HG03460 (cell line): Measurements from ENCODE around the gene BIRC7.

Experiments used
- ATAC-seq: cut with Tn5 transposase; IDR thresholded peaks from one replicate; pipeline ENCODE4 v1.9.1; 2021; ENCODE audit not compliant: unreplicated experiment

The BIRC7 gene

DNA sequence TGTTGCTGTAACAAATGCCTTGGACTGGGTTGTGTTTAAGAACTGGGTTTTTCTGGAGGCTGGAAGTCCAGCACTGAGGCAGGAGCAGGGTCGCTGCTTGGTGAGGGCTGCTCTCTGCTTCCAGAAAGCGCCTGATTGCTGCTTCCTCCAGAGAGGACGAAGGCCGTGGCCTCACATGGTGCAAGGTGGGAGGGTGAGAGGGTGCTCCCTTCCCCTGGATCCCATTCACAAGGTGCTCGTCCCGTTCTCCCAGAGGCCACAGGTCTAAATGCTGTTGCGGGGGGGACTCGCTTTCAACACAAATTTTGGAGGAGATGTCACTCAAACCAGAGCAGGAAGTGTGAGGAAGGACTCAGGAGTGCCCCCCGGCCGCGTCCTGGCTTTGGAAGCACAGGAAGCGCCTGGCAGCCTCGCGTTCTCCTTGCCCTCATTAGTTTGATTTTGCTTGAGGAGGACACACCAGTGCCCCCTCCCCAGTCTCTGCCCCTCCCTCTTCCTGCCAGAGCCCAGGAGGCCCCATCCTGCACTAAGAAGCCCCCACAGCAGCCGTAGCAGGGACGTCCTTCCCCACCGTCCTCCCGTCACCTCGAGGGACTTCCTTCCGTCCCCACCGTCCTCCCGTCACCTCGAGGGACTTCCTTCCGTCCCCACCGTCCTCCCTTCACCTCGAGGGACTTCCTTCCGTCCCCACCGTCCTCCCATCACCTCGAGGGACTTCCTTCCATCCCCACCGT, 26.3 kb downstream of the BIRC7 start:
- no peak for ATAC-seq

DNA sequence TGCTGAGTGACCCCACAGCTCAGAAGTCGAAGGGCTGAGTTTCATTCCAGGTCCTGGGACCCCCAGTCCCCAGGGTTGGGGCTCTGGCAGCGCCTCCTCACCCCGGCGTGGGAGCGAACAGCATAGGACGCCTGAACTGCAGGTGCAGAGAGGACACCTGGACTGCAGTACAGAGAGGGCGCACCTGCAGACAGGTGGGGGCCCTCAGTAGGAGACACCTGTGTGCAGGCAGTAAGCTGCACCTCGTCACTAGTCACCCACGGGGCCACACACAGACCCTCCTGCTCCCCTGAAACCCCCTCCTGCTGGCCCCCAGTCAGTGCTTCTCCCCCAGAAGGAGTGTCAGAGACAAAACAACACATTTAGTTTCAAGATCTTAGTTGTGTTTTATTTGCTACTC, 27.1 kb downstream of the BIRC7 start:
- ATAC-seq, result no peak

DNA sequence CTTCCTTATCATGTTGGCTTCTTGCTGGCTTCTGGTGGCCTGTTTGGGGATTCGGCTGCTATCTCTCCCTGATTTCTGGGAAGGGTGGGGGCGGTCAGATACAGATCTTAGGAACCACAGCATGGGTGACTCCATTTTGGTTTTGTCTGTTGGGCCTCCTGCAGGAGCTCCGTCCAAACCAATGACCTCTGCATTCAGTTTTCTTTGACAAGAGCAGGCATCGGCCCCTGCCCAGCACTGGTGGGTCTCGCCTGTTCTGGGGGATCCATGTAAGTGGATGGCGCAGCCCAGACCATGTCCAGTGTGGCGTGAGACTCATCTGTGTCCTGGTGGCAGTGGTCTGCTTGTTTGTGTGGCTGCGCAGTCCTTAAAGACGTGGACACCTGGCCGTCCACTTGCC, 28.3 kb downstream of the BIRC7 start:
- ATAC-seq, result no peak

DNA sequence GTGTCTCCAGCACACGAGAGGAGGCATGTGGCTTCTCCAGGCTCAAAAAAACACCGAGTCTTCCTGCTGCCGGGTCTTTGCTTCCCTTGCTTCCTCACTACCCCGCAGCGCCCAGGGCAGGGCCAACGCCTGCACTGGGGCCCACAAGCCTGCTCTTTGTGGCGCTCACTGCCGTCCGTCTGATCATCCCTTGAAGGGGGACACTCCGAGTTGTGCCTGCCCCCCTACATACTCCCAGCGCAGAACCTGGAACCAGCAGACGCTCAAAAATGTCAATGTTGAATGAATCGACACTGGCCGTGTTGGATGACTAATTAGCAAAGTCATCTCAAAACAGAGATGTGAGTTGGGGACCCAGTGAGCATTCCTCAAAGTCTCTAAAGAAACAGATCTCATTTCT, 28.8 kb downstream of the BIRC7 start:
- no peak for ATAC-seq

DNA sequence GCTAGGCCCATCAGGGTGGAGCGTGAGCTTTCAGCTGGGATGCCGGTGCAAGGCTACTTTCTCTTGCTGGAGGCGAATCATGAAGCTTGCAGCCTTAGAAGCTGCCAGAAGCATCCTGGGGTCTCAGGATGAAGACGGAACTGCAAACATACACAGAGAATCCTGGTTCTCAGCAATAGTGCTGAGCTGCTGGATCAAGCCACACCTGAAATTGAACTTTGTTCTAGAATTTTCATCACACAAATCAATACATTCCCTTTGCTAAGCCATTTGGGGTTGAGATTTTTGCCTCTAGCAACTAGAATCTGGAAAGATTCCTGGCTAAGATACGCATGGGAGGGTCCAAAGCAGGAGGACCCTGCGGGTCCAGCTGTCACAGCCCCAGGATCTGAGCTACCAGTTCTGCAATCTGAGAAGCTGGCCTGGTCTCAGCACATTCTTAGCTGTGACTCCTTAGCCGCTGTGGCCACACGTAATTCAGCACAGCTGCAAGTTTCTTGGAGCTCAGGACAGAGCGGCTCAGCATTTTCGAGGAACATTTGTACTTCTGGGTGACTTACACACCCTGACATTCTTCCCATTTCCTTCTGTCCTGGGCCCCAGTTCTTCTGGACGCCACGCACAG, 30.3 kb downstream of the BIRC7 start:
- no peak for ATAC-seq

DNA sequence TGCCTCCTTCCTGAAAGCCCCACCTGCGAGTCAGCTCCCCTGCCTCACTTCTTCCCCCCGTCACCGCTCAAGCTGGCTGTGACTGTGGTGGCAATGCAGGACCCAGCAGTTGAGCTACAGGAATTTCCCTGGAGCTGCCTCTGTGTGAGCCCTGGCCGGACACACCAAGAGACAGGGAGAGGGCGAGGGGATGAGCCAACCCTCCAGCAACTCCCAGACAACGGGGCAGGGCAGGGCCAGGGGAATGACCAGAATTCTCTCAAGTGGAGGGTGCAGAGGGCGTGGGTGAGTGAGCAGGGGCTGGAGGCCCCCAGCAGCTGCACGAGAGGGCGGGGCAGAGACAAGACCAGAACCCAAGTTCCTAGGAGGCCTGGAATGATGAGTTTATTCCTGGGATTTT, 32.0 kb downstream of the BIRC7 start:
- ATAC-seq, result no peak

DNA sequence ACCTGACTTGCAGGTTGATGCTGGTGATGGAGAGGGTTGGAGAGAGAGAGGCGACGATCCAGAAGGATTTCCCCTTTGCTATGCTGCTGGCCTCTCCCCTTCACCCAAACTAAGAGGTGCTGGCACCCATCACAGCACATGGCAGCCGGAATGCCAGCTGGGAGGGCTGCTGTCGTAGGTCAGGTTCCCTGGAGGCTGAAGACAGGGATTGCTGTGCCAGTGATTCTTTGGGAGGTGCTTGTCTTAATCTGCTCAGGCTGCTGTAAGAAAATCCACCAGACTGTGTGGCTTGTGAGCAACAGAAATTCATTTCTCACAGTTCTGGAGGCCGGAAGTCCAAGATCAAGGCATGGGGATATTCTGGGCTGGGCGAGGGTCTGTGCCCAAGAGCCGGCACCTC, 32.6 kb downstream of the BIRC7 start:
- ATAC-seq, result no peak

DNA sequence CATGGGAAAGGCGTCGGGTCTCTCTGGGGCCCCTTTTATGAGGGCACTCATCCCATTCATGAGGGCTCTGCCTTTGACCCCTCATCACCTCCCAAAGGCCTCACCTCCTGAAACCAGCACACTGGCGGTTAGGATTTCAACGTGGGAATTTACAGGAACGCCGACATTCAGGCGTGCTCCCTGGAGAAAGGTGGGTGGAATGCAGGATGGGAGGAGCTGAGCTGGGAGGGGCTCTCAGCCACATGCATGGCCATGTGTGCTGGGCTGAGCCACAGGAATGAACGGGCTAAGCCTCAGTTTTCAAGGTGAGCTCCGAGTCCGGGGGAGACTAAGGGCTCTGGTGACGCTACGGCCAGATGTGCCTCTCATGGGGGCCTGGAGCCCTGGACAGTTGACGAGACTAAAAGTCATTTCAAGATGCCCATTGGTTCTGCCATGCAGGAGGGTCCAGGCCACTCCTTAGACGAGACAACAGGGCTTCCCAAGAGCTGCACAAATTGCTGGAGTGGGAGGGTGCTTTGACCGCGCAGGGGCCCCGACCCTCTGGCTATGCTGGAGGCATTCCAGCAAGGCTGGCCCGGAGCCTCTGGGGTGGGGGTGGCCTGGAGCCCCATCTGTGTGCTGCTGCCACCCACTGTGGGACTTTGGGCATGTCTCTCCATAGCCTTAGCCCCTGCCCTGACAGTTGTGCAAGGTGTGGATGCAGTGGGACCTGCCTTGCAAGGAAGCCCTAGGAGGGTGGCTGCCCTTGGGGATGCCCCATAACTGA, 33.1 kb downstream of the BIRC7 start:
- no peak for ATAC-seq

DNA sequence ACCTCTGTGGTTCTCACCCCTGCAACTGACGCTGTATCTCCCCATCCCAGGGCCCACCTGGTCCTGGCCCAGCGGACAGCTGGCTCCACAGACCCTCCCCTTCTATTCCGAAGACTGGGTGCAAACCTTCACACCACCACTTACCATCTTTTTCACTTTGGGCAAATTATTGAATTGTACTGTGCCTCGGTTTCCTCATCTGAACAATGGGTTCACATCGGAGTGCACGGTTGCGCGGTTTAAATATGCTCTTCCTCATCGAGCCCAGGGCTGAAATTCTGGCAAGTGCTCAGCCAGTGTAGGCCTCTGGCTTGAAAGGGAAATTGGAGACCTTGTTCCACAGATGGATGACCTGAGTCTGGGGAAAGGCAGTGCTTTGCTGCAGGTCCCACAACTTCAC, 34.0 kb downstream of the BIRC7 start:
- no peak for ATAC-seq

DNA sequence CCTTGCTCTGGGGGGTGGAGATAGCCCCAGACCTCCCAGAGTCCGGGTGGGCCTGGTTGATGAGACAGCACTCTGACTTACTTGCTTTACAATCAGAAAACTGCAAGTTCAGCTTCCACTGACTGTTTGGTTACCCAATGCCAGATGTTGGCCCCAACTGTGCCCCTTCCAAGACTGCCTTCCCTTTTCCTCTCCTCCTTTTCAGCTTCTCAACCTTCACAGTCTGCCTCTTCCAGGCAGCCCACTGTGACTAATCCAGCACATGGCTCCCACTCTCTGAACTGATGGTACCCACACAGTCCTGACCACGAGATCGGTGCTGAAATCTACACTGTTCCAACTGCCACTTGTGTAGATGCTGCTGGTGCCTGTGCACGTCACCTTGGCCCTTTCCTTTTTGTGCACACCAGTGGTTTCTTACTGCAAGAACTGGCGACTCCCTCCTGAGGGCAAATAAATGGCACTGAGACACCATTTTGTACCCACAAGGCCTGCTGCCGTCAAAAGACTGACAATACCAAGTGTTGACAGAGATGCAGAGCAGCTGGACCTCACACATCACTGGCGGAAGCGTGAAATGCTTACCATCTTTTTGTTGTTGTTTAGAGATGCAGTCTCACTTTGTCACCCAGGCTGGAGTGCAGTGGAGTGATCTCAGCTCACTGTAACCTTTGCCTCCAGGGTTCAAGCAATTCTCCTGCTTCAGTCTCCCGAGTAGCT, 35.1 kb downstream of the BIRC7 start:
- no peak for ATAC-seq

DNA sequence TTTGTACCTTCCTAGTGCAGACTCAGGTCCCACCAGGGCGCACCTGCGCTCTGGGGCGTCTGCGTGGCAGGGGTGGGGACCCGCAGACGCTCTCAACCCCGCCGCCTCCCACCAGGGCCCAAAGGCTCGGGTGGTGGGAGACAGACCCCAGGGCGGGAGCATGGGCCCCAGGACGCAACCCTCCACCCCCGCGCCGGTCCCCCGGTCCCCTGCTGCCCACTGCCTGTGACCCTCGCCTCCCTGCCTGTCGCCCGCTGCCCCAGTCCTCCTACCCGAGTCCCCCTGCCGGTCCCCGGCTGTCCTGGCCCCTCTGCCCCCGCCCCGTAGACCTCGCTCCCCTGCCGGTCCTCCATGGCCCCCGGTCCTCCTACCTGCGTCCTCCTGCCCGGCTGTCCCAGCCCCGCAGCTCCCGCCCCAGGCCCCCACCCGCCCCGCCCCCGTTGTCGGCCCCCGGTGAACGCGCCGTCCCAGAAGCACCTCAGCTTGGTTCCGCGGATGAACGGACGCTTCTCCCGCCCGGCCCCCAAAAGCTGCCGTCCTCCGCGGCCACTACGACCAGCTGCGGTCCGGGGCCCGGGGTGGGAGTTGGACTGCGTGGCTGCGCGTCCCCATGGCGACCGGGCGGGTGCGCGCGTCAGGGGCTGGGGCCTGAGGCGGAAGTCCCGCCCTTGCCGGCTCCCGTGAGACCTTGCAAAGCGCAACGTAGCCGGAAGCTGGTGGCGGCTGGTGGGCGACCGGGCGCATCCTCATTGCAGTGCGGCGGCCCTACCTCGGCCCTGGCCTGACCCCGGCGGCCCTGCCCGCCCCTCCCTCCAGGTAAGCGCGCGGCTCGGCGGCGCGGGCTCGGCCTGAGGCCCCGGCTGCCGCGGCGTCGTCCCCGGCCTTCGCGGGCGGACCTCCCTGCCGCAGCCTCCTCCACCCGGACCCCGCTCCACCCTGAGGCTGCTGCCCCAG, 36.7 kb downstream of the BIRC7 start, which contains the start of gene ARFGAP1:
TSS of gene ARFGAP1 (plus strand) at position 709 of the 954 bp plus-strand sequence. CDS start 2,768 bp downstream, outside the sequence.
- ATAC-seq, result peak; percentile 89

DNA sequence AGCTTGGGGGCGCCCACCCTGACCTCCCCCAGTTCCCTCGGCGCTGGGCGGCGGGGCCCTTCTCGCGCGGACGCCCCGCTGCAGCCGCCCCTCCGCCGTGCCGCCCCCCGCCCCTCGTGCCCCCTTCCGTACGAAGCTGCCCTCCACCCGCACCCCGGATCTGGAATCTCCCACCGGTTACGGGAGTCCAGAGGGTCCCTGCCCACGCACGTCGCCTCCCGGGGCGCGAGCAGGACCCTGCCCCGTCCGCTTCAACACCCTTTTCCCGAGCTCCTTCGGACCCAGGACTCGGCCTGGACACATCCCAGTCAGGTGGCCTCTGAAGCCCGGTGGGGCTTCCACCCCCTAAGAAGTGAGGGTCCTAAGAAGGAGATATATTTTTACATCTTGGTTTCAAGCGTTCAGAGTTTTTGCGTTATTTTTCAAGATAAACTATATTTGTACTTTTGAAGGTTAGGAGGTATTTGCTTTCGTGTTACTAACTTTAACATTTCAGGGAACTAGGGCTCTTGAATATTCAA, 37.4 kb downstream of the BIRC7 start:
- no peak for ATAC-seq

DNA sequence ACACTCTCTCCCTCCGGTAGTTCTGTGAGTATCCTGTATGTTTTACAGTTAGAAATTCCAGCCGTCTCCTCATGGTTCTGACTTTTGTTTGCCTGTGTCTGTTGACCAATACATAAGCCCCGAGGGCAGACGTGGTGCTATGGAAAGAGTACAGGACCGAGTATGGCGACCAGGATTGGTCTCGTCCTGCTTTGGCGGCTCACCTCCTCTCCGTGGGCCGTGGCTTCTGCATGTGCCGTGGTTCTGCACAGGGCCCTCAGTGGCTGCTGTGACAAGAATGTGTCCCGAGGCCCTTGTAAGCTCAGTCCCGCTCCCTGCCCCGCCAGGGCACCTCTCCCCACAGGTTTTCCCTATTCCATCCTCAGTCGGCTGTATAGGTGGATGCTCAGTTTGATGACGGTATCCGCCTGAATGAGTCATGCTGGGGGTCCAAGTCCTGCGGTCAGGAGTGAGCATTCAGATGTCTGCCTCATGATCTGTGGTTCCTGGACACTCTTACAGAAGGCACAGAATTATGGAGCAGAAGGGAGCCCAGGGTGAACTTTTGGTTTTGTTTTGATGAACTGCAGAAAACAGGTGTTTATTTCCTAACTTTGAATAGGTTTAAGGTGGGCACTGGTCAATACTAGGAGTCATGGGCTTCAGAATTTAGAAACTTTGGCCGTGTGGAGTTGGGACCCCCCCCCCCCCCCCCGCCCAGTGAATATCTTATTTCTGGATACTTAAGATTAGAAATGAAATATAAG, 38.1 kb downstream of the BIRC7 start:
- ATAC-seq, result no peak

DNA sequence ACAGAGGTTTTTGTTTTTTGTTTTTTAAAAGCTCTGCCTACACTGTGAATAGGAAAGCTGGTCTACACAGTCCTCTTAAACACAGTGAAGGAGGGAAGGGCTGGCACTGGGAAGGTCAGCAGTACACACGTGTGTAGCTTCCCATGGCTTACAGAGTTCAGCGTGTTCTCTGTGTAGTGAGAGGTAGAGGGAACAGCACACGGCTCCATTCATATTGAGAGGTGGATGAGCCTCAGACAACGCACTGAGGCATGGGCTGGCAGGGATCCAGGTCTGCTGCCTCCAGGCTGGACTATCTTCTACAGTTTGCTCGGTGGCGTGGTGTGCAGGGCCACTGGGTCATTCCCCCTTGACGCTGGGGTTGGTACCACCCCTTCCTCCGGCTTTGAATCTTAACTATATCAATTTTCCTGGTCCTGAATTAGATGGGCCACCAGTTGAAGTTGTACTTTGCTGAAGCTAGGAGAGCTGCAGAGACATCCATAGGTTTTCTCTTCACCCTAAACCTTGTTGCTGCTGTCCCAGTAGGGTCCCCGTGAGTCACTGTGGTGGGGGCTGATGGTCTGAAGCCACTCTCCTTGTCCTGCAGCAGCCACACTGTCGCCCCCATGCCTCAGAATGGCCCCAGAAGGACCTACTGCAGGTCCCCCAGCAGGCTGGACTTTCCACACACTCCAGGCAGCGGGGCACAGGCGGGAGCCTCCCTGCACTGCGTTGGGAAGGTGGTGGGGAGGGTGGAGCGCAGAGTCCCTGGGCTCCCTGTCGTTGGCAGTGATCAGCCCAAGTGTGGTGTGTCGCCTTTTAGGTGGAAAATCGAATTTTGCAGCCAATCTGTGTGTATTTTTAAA, 38.9 kb downstream of the BIRC7 start:
- no peak for ATAC-seq

DNA sequence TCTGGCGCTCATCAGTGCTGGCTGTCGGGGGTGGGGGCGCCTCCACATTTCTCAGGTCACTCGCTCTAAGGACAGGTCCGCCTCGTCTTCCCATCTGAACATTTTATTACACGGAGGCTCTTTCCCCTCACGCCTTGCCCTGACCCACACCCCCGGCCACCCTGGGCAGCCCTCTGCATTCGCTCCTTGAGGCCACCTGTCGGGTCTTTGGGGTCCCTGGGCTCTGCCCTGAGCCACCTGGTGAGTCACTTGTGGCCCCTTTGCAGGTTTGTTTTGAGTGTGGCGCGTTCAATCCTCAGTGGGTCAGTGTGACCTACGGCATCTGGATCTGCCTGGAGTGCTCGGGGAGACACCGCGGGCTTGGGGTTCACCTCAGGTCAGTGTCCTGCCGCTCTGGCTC, 40.1 kb downstream of the BIRC7 start:
- no peak for ATAC-seq

DNA sequence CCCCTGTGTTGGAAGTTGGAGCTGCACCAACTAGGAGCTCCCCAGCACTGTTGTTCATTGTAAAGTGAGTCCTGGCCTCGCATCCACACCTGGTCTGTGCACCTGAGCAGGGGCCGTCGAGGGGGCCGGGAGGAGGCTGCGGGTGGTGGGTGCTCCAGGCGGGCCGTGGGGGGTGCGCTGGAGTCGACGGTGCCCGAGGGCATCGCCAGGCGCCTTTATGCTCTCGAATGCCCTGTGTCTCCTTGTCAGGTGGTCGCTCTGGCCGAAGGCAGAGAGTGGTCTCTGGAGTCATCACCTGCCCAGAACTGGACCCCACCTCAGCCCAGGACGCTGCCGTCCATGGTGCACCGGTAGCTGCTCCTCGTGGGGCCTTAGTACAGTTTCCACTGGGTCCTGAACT, 41.3 kb downstream of the BIRC7 start:
- ATAC-seq, result no peak

DNA sequence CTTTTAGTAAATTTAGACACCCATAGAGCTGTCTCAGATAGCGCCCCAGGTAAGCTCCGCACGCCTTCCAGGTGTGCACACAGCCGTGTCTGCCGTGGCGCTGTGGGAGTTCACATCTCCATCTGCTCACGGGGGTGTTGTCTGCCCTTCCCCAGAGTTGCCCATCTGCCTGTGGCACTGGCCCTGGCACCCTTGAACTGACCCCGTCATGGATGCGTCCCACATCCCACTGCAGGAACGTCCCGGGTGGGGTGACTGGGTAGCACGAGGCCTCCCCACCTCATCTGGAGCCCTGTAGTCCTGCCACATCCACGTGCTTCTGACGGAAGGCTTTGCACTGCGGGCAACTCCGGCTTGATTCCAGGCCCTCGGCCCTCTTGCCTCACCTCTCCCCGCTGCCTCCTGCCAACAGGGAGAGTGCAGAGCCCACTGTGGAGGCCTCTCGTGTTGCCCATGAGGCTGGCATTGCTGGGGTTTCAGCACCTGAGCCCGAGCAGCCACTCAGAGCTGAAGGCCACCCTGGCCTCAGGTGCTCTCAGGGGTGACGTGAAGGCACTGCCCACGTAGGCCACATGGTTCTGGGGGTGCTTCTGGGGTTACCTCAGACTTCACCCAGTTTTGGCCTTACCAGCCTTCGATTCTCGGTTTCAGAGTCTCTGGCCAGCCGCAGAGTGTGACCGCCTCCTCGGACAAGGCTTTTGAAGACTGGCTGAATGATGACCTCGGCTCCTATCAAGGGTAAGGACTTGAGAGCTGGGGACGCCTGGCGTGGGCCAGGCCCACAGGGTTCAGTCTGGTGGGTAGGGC, 42.0 kb downstream of the BIRC7 start:
- no peak for ATAC-seq

DNA sequence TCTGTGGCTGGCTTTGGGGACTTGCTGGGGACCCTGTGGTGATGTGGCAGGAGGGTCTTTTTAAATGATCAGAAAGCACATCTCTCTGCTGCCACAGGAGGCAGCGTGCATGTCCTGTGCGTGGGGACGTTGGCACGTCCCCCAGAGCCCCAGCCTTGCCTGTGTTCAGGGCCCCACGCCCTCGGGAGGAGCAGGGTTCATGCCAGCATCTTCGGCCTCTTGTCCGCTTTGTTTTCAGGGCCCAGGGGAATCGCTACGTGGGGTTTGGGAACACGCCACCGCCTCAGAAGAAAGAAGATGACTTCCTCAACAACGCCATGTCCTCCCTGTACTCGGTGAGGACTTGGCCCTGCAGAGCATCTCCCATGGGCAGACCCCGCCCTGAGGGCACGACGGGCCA, 43.0 kb downstream of the BIRC7 start:
- no peak for ATAC-seq
